H1 (cell line): ENCODE data around the gene SYPL1. TPM values are rescaled to one million over a fixed set of nuclear protein-coding genes. Genes with fewer than 3 reads are reported as not detected.

Experiments
- ASH2L ChIP-seq: fragments of 200-600, 300-600 bp; sonication (generic); IDR thresholded peaks from one replicate; pipeline ENCODE4 v1.7.1; 2017; ENCODE audit warnings: low read length
- ATF3 ChIP-seq: IDR thresholded peaks from 2 replicates; pipeline ENCODE4 v1.6.1; 2011; ENCODE audit warnings: low read depth, mild to moderate bottlenecking, low read length; ENCODE audit not compliant: insufficient read depth
- BACH1 ChIP-seq: IDR thresholded peaks from 2 replicates; pipeline ENCODE4 v1.6.1; 2012; ENCODE audit warnings: low read length, improper control_type of control experiment
- CEBPB ChIP-seq: IDR thresholded peaks from 2 replicates; pipeline ENCODE4 v1.6.1; 2012; ENCODE audit warnings: low read depth, low read length
- CHD7 ChIP-seq: fragments of 300-600 bp; sonication (generic); IDR thresholded peaks from 2 replicates; pipeline ENCODE4 v1.7.1; 2012; ENCODE audit warnings: low read length, moderate library complexity, mild to moderate bottlenecking, inconsistent platforms; ENCODE audit not compliant: insufficient replicate concordance
- CREB1 ChIP-seq: IDR thresholded peaks from 2 replicates; pipeline ENCODE4 v1.6.1; 2012; ENCODE audit warnings: inconsistent platforms
- NRF1 ChIP-seq: IDR thresholded peaks from 2 replicates; pipeline ENCODE4 v1.6.1; 2011; ENCODE audit warnings: mild to moderate bottlenecking, low read depth, low read length, improper control_type of control experiment
- RNF2 ChIP-seq: fragments of 200-900, 300-1000 bp; sonication (generic); IDR thresholded peaks from 2 replicates; pipeline ENCODE4 v1.7.1; 2016; ENCODE audit warnings: borderline replicate concordance, low read depth, mild to moderate bottlenecking, antibody characterized with exemption, low read length; ENCODE audit not compliant: poor library complexity, severe bottlenecking; ENCODE audit errors: missing control alignments
- SIN3A ChIP-seq, 2 experiments: IDR thresholded peaks in 1 of 2; conservative IDR thresholded peaks in 1 of 2; 2 replicates each; pipeline ENCODE4 v1.6.1; 2011 to 2012; ENCODE audit warnings: low read length in 2 of 2, improper control_type of control experiment in 1 of 2, low read depth in 1 of 2, mild to moderate bottlenecking in 1 of 2
- SIX5 ChIP-seq: IDR thresholded peaks from 2 replicates; pipeline ENCODE4 v1.6.1; 2011; ENCODE audit warnings: mild to moderate bottlenecking, low read depth, low read length
- SP4 ChIP-seq: IDR thresholded peaks from 2 replicates; pipeline ENCODE4 v1.6.1; 2012; ENCODE audit warnings: low read length, inconsistent platforms
- SRF ChIP-seq: IDR thresholded peaks from 2 replicates; pipeline ENCODE4 v1.6.1; 2011; ENCODE audit warnings: mild to moderate bottlenecking, low read depth, low read length, moderate library complexity
- polyA plus RNA-seq, 7 experiments: library from polyadenylated mRNA; depleted of rRNA in 3 of 7; stranded (reverse) in 5 of 7; unstranded in 2 of 7; fragments of >200 nt in 5 of 7; fragments of 200-250 nt in 2 of 7; gene quantifications; 1 replicate in 5 of 7; 2 replicates in 1 of 7; 4 replicates in 1 of 7; pipeline versions ENCODE4 v1.2.1 to v1.2.3, GENCODE V29; 2011 to 2013; ENCODE audit warnings: missing spikeins in 2 of 7, mixed read lengths in 2 of 7
- total RNA-seq: library from RNA; stranded (reverse); fragmentation: NEBNext Ultra II Directional; extraction: Animal tissue kit (Norgen Biotek cat#: 25700); gene quantifications from 2 replicates; pipeline ENCODE4 v1.2.1, GENCODE V29; 2021

The SYPL1 gene
- total and polyA plus RNA-seq, 2 of the 8 experiments (the other 6 are each of a cell fraction or from before 2014, with no cell fraction given): 44.9 to 57.7 TPM

GRCh38 chr7:106111655-106112117, 426 bp downstream of the SYPL1 start (continued):
- no peak for TF ChIP-seq SRF
- no peak for TF ChIP-seq CHD7
- no peak for TF ChIP-seq CREB1
- no peak for TF ChIP-seq CEBPB
- no peak for TF ChIP-seq SIX5
- peak; percentile 36; the same call in 1 of the 2 replicates for TF ChIP-seq BACH1
- TF ChIP-seq RNF2: no peak
- TF ChIP-seq ASH2L: no peak
- no peak for TF ChIP-seq ATF3
- TF ChIP-seq NRF1: no peak
- peak; percentile 52 to 55; a peak in 1 of 4 replicates for TF ChIP-seq SIN3A (conservative IDR thresholded peaks at IDR 0.05 in 1 of 2, IDR thresholded peaks at IDR 0.05 in 1 of 2; ENCODE audit: low read depth in 1 of 2, low read length in 2 of 2)
- TF ChIP-seq SP4: no peak
